22Rv1 (cell line): ENCODE measurements around the gene PLA2G4A.

ENCODE experiments used
- CTCF ChIP-seq: fragments of 450-650 bp; IDR thresholded peaks from 2 replicates; pipeline ENCODE4 v1.5.1; 2017; ENCODE audit warnings: mild to moderate bottlenecking
- ZFX ChIP-seq: fragments of 450-650 bp; IDR thresholded peaks from 2 replicates; pipeline ENCODE4 v1.6.1; 2017; ENCODE audit warnings: antibody characterized with exemption, borderline replicate concordance

- TF ChIP-seq ZFX: no peak
- TF ChIP-seq CTCF: no peak
Measured at GRCh38 chr1:186884251-186884650, 55.5 kb downstream of the PLA2G4A start.
